NCI-H1436 treated with DMSO at 0.1 percent for 48 hours (cell line): ENCODE measurements around the gene PAAF1.
"Not testable (repeated sequence)": the region's sequence is repeated elsewhere in the genome, so short reads cannot be mapped to it uniquely, and the experiment has no call there.

Source experiments
- DNase-seq: peaks from one replicate; lab custom pipeline; 2025; lab: John Stamatoyannopoulos, UW

Gene PAAF1

DNA sequence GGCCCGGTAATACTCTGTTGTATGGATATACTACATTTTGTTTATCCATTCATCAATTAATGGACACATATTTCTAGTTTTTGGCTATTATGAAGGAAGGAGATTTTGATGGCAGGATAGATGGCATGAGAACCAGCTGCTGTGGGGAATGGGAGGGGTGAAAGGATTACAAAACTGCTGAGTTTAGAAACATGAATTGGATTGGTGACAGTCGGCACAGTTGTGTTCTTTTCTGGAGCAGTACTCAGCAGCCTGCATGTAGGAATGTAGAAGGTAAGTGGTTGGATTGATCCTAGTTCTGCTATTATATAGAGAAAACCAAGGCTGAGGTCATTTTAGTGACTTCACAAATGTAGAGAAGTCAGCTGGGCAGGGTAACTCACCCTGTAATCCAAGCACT is 7.1 kb downstream of the PAAF1 start:
- DNase-seq, result no peak

DNA sequence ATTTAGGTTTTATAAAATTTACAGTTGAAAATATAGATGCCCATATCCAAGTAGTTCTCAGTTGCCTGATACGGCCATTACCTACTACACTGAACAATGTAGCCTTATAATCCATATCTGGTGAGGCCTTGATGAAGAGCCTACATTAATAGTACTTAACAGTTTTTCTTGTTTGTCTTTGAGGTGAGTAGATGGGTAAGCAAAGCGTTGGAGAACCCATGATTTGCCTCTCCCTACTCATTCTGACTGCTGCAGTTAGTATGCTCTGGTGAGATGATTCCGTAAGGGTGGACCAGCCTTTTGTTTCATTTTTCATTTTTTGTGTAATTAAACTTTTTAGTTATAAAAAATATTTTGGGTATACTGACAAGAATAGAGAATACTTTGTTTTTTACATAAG is 11.4 kb downstream of the PAAF1 start:
- no peak for DNase-seq

DNA sequence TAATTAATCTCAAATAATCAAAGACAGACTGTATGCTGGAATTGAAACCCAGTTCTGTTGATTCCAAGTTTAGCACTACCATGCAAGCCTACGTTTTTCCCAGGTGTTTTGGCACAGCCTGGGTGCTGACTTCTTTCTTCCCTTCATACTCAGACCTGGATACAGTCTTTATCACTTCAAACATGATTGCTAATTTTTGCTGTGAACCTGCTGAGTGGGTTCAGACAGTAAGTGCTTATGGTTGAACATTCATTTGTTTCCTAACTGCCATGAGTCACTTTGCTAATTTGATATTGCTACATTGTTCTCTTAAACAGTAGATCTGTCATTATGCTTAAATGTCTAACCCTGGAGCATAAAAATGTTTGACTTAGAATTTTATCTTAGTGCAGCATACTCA is 12.2 kb downstream of the PAAF1 start:
- no peak for DNase-seq

DNA sequence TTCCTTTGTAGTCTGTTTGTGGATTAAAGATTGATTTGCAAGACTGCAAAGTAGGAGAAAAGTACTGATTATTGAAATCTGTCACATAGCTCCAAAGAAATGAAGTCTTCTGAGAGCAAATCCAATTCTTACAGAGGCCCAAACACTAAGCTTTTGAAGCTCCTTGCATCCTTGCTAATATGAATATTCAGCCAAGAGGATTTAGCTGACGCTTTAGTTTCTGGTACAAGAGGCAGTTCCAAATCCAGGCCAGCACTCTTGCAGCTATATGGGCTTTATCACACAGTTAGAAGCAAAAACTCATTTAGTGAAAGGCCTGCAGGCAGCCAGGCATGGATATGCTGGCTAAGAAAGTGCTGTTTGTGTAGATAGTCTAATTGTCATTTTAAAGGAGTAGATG is 12.7 kb downstream of the PAAF1 start:
- no peak for DNase-seq

DNA sequence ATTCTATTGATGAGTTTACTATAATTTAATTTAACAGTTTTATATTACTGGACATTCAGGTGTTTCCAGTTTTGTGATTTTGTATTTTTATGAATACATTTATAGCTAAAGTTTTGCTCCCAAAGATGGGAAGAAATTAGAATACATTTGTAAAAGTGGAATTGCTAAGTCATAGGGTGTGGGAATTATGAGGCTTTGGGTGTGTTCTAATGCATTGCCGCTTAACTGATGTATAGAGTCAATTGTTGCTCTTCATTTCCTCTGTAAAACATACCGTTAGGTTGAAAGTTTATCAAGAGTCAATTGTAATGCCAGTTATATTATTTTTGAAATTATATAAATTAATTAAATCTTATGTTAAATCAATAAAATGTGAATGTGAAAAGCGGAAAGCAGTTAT is 16.2 kb downstream of the PAAF1 start:
- DNase-seq, result no peak

DNA sequence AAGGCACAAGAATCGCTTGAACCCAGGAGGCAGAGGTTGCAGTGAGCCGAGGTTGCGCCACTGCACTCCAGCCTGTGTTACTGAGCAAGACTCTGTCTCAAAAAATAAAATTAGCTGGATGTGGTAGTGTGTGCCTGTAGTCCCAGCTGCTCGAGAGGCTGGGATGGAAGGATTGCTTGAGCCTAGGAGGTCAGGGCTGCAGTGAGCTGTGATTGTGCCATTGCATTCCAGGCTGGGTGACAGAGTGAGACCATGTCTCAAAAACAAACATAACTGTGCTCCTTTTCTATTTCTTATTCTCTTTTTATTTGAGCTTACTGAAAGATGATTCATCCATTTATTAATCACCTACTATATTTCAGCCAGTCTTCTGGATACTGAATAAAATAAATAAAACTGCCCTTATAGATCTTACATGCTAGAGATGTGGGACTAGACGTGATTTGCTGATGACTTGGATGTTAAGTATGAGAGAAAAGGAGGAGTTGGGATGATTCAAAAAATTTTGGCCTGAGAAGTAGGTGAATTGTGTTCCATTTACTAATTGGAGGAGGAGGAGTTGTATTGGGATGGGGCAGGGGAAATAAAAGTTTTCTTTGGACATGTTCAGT is 18.0 kb downstream of the PAAF1 start:
- DNase-seq, result no peak

DNA sequence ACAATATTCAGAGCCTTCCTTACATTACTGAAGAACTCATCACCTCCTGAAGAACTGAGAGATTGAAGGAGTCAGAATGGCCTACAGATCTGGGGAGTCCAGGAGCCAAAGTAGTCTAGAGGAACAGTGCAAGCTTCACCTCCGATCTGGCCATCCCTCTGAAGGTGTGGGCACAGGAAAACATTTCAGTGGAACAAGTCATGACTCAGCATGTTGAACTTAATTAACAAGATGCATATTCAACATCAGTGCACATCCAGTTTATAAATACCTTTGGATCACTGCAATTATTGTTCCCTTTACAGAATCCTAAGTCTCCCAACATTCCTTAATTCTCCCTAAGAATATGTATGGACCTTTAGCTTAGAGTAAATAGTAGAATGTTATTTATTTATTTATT is 25.5 kb downstream of the PAAF1 start:
- no peak for DNase-seq

DNA sequence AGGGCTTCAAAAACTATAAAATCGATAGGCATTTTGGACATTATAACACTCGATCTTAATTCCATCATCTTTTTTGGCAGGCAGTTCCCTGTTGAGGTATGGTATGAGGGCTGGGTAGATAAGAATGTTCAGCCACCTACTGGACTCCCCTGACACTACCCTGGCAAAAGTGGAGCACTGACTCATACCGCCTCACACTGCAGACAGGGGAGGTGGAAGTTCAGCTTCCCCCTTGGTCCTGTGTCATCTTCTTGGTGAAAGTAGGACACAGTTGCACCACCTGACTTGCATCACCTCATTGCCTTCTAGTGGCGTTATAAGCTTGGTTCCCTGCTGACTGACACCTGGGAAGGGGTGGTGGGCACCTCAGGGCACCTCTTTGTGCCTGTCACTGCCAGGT is 30.4 kb downstream of the PAAF1 start:
- no peak for DNase-seq

DNA sequence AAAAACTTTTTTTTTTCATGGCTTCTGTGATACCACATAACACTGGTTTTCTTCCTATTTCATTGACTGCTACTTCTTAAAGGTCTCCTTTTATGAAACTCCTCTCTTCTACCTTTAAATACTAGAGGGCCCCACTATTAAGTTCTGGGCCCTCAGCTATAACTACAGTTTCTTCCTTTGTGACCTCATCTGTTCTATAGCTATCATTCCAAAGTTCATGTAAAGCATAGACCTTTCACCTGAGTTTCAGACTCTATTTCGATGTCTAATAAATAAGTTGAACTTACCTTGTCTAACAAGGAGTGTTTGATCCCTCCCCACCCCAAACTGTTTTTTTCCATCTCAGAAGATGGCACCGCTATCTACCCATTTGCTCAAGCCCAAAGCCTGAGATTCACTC is 35.2 kb downstream of the PAAF1 start:
- DNase-seq, result no peak

DNA sequence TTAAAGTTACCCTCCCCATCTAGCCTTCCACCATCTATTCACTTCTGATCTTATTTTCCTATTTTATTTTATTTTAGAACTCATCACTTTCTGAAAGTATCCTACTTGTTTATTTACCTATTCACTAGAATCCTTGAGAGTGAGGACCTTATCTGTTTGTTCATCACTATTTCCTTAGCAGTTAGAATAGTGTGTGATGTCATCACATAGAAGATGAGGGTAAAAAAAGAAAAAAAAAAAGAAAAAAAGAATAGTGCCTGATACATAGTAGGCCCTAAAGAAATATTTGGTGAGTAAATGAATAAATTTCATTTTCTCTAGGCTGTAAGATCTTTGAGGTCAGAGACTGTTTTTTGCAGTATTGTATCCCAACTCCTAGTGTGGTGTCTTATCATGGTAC is 36.7 kb downstream of the PAAF1 start:
- no peak for DNase-seq

DNA sequence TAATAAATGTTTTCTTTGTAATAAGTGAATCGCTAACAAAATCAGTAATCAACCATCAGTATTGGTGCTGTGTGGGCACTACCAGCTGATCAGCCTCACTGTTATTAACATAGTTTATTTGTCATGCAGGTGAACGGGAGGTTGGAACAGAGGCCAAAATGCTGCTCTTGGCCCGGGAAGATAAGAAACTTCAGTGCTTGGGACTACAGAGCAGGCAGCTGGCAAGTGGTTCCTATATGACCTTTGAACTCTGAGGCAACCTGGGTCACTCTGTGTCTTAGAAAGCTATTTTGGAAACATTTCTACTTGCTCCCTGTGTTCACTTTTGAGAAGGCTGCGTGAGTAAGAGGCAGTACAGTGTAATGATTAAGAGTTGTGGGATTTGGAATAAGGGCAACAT is 37.5 kb downstream of the PAAF1 start:
- DNase-seq, result no peak

DNA sequence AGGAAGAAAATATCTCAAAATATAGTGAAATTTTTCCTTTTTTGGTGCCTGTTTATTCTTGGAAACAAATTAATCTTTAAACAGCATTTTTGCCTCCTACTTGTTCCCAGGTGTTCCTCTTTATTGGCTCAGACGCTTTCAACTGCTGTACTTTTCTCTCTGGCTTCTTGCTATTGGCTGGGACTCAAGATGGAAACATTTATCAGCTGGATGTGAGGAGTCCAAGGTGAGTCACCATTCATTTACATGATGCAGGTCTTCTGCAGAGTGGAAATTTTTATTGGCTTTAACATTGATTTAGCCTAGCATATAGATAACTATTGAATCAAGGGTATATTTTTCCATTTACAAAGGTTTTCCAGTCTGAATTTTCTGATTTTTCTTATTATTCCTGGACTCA is 39.6 kb downstream of the PAAF1 start:
- no peak for DNase-seq

DNA sequence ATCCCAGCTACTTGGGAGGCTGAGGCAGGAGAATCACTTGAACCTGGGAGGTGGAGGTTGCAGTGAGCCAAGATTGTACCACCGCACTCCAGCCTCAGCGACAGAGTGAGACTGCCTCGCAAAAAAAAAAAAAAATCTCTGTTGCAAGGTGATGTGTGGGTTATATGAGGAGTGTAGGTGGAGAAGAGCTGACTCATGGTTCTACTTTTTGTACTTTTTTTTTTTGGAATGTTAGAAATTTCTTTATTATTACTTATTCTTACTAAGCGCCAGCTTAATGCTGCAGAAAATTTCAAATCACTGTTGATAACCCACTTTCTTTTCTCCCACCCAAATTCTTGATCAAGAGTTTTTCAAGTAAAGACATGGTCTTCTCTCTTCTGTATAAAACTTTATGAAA is 44.4 kb downstream of the PAAF1 start:
- DNase-seq, result no peak

DNA sequence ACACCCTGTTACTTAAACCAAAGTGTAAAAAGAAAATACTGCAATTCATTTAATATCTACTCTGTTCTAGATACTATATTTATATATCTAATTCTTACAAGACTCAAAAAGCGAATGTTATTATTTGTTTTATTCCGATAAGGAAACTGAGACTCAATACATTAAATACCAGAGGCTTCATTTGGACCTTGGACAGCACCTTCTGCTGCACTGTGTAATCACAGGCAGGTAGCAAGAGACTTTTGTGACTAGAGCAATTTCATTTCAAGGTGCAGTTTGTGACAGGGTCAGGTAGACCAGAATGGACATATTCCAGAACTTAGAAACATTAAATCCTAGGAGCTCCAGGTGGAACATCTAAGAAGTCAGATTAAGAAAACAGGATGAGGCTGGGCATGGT is 52.6 kb downstream of the PAAF1 start:
- DNase-seq, result no peak

DNA sequence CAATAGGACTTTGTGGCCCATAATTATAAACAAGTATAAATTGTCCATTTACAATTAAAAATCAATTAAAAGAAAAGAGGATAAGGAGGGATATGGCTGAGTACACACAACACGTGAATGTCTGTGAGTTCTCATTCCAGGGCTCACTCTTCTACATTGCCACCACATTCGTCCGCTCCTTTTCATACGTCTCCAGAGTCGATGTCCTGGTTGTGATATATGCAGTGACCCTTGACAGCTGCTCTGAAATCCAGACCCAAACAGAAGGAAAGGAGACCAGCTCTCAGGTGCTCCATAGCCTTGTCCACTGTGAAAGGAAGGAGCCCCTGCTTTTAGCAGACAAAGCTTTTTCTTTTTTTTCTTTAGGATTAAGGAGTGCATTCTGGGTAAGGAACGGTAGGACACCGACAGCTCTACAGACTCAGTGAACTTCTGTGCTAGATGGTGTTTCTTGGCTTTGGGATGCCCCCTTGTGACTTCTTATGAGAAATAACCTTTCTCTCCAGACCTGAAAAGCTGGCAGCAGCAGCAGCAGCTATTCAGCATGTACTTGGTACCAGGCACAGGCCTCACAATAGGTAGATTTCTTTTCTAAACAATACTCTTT is 54.3 kb downstream of the PAAF1 start:
- peak; percentile 51 for DNase-seq

DNA sequence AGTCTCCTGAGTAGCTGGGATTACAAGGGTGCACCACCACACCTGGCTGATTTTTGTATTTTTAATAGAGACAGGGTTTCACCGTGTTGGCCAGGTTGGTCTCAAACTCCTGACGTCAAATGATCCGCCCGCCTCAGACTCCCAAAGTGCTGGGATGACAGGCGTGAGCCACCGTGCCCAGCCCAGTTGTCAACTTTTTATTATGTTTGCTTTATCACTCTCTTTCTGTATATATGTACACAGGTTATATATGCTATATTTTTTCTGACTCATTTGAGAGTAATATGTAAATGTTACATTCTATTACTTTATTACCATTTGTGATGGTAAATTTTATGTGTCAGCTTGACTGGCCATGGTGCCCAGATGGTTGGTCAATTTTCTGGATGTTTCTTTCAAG is 55.2 kb downstream of the PAAF1 start:
- DNase-seq, result no peak

DNA sequence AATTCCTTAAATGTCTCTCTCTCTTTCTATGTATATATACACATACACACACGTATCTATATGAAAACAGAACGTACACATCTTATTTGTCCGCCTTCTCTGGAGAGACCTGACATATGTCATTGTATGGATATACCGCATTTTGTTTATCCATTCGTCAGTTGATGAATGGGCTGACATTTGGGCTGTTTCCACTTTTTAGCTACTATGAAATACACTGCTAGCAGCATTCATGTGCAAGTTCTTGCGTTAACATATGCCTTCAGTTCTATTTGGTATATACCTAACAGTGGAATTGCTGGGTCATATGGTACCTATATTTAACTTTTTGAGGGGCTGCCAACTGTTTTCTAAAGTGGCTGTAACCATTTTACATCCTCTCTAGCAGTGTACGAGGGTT is 56.0 kb downstream of the PAAF1 start:
- no peak for DNase-seq

DNA sequence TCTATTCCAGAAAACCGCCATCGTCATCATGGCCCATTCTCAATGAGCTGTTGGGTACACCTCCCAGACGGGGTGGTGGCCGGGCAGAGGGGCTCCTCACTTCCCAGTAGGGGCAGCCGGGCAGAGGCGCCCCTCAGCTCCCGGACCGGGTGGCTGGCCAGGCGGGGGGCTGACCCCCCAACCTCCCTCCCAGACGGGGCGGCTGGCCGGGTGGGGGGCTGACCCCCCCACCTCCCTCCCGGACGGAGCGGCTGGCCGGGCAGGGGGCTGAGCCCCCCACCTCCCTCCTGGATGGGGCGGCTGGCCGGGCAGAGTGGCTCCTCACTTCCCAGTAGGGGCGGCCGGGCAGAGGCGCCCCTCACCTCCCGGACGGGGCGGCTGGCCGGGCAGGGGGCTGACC is 59.2 kb downstream of the PAAF1 start:
- not testable (repeated sequence) for DNase-seq

DNA sequence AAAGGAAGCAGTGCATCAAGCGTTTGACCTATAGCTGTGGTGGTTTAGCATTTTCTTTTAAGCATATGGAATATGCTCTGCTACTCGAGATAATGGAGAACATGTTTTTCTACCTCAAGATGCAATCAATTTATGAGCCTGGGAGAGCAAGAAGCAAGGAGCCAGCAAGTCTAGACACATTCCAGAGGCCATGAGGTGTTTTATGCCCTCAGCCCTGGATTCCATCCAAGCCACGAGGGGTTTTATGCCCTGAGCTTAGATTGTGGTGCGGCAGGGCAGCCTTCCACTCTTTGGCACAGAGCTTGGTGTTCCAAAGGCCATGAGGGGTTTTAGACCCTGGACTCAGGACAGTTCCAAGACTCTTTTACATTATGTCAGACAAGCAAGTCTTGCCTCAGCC is 62.3 kb downstream of the PAAF1 start:
- no peak for DNase-seq

DNA sequence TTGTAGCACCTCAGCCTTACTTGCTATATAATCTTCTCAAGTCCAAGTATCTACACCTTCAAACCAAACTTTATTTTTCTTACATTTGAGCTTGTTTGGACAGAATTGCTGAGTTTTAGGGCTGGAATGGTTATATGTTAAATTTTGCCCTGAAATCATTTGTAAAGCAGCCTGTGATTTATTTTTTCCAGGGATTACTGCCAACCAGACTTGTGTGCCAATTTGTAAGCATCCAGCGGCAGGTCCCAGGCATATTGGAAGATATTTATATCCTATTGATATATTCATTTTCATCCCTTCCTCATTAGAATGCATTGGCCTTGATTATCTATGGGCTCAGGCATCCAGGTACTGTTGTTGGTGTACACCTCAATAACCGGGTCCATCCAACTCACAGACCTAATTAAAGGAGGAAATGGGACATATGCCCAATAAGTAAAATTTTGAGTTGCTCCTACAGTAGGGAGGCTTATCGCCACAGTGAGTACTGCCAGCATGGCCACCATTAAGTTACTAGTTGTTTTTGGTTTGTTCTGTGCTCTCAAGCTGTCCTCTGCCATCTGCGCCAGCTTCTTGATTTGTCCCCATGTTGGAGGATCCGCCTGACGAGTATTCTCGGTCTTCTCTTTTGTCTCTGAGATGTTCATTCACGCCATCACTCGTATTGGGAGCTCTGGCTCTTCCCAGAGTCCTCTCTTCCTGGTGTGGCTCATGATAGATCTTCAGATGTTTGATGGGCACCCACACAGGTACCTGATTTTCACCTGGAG is 64.2 kb downstream of the PAAF1 start:
- DNase-seq, result no peak

DNA sequence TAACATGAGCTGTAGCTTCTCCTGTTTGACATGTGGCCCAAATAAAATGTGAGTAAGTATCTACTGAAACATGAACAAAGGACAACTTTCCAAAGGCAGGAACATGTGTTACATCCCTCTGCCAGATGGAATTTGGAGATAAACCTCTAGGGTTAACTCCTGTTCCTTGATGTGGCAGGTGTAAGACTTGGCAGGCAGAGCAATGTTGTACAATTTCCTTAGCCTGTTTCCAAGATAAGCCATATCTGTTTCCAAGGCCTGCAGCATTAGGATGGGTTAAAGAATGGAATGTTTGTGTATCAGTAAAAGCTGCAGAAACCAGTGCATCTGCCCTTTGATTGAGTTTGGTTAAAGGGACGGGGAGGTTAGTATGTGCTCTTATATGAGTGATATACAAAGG is 65.2 kb downstream of the PAAF1 start:
- DNase-seq, result no peak

DNA sequence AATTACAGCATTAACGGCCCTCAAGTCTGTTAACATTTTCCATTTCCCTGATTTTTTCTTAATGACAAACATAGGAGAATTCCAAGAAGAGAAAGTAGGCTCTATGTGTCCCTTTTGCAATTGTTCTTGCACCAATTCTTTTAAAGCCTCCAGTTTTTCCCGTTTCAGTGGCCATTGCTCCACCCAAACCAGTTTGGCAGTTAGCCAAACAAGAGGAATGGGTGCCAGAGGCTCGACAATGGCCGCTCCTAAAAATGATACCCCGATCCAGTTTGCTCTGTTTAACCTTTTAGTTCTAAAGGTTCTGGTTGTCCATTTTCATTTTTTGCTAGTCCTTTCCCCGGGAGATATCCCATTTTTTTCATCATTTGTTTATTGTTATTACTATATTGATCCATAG is 67.3 kb downstream of the PAAF1 start:
- DNase-seq, result no peak

DNA sequence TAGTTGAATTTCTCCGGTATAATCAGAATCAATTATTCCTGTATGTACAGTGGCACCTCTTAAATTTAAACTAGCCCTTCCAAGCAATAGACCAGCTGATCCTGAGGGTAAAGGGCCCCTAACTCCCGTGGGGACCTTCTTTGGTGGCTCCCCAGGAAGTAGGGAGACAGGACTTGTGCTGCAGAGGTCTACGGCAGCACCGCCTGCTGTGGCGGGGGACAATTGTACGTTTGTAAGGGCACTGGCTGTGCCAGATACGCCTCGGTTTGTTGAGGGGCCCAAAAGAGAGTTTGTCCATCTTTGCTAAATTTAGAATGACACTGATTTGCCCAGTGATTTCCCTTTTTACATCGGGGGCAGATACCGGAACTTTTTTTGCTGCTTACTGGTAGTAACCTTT is 68.1 kb downstream of the PAAF1 start:
- no peak for DNase-seq

DNA sequence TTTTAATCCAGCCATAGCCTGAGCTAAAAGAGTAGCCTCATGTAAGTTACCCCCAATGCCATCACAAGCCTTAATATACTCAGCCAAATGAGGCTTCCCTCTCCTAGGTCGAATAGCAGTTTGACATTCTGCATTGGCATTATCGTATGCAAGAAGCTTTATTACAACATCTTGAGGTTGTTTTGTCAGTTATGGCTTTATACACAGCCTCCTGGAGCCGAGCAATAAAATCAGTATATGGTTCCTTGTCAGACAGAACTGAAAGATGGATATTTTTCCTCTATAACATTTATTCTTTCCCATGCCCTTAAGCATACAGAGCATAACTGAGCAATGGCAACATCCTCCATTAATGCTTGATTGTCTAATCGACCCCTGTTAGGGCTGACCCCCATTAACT is 68.6 kb downstream of the PAAF1 start:
- no peak for DNase-seq
